Limb (tissue), 2 donors: ENCODE measurements around the gene HTT.

Experiments
- DNase-seq, 2 donors: peaks; one replicate each; pipeline ENCODE4 v3.0.0-alpha.2; 2016; ENCODE audit errors: extremely low spot score in 2 of 2

Gene HTT

DNA sequence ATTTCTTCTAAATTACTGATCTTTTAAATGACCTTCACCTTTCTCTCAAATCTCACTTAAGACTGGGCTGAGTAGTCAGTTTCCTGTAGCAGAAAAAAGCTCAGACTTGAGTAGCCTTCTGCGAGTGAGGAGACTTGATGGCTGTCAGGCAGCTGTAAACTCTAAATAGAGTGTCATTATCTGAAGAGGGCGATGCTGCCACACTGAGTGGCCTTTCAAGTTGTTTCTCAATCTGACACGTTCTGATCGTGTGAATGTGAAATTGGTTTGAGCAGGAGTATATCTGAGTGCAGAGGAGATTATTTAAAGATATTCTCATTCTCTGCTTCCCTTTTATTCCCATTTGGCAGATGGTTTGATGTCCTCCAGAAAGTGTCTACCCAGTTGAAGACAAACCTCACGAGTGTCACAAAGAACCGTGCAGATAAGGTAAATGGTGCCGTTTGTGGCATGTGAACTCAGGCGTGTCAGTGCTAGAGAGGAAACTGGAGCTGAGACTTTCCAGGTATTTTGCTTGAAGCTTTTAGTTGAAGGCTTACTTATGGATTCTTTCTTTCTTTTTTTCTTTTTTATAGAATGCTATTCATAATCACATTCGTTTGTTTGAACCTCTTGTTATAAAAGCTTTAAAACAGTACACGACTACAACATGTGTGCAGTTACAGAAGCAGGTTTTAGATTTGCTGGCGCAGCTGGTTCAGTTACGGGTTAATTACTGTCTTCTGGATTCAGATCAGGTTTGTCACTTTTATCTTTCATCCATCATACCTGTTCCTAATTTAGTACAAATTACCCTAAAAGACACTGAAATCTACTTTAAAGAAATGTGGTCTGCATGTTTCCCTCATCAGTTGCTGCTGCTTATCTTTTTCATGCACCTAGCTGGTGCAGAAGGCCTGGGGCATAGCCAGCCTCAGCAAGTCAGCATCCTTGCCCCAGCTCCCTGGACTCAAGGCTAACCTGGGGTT lies 100.2 kb downstream of the HTT start:
- DNase-seq, result no peak

- DNase-seq, result peak; percentile 3 to 50
Observed at GRCh38 chr4:3176367-3177229, 102.1 kb downstream of the HTT start.

DNA sequence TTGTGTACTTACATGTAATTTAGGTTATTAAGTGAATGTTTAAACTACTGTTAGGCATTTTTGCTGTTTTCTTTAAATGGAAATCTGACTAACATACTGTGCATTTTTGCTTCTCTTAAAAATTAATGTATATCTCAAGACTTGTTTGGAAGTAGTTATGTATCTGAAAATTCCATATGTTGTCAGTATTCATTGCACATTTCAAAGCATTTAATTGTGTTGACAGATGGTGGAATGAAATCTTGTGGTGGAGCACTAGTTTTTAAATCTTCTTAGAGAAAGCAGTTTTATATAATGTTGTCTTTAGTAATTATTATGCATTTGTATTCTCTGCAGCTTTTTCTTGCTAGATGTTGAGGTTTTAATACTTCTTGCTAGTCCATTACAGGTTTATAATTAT lies 102.9 kb downstream of the HTT start:
- no peak for DNase-seq

DNA sequence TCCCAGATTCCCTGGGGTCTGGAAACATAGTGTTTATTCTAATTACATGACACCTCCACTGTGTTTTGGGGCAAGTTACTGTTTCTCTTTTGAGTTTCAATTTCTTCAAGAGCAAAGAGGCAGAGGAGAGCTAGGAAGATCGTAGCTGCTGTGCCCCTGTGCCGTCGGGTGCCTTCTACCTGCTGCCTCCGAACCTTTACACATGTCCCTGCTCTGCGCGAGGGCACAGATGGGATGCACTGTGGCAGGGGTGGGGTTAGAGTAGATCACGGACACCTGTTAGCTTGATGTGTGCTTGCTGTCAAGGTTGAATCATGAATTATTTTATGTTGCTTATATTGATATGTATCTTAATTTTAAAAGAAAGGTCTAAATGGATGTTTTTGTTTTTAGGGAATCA lies 103.4 kb downstream of the HTT start:
- no peak for DNase-seq

DNA sequence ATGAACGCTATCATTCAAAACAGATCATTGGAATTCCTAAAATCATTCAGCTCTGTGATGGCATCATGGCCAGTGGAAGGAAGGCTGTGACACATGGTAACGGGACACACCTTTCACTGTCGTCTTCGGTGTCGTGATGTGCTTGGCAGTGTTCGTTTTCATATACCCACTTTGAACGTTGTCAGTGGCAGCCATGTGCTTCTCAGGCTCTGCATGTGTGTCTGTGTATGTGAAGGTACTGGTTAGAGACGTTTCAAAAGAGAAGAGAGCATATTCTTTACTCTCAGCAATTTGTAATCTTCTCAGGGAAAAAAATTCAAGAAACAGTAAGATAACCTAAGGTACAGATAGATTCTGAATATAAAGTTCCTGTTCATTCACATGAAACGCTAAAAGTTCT lies 103.9 kb downstream of the HTT start:
- DNase-seq, result no peak

- no peak for DNase-seq
Observed at GRCh38 chr4:3179126-3179706, 104.7 kb downstream of the HTT start.

DNA sequence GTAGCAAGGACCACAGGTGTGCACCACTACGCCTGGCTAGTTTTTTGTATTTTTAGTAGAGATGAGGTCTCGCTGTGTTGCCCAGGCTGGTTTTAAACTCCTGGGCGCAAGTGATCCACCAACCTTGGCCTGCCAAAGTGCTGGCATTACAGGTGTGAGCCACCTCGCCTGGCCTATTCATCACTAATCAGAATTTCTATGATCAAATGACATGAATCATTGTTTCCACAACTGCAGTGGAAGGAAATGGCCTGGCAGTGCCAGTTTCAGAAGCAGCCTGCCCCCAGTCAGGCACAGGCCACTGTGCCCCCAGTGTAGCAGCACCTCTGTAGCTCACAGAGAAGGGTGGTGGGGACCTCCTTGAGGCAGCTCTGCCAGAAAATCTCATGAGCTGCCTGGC lies 108.5 kb downstream of the HTT start:
- no peak for DNase-seq

DNA sequence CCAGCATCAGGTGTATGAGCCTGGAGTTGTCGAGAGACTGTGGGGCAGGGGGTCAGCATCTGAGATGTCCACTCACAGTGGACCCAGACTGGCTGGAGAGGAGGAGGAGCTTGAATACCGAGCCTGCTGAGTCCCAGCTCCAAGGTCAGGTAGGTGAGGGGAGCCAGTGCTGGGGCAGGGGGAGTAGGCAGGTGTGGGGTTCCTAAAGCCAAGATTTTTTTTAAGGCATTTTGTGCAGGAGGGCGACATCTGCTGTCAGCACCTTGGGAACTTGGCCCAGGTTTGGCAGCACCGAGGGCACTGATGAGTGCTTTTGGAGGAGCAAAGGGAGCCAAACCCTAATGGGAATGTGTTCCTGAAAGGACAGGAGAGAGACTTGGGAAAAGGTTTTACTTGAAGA lies 110.2 kb downstream of the HTT start:
- DNase-seq, result no peak

DNA sequence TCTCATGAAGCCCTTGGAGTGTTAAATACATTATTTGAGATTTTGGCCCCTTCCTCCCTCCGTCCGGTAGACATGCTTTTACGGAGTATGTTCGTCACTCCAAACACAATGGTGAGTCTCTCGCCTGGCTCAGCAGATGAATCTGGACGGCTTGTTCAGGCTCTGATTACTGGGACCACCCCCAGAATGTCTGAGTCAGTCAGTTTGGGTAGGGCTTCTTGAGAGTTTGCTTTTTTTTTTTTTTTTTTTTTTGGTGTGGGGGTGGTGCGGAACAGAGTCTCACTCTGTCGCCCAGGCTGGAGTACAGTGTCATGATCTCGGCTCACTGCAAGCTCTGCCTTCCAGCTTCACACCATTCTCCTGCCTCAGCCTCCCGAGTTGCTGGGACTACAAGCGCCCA lies 112.1 kb downstream of the HTT start:
- no peak for DNase-seq

DNA sequence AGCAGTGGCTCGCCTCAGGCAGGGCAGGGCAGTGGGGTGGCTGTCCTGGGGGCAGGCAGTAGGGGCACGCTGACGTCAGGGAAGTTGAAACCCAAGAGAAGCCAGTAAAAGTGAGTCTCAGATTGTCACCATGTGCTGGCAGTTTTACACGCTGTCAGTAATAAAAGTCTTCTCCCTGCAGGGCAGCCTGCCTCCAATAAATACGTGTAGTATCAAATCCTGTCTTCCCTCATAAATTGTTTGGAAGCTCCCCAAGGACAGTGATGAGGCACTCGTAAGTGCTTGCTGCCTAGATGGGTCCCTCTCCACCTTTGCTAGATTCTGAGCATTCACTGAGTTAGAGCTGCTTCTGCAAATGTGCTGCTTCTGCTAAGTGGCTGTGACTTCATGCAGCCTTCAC lies 113.6 kb downstream of the HTT start:
- no peak for DNase-seq

GRCh38 chr4:3189459-3189858 lies 115.0 kb downstream of the HTT start:
- DNase-seq, result no peak

DNA sequence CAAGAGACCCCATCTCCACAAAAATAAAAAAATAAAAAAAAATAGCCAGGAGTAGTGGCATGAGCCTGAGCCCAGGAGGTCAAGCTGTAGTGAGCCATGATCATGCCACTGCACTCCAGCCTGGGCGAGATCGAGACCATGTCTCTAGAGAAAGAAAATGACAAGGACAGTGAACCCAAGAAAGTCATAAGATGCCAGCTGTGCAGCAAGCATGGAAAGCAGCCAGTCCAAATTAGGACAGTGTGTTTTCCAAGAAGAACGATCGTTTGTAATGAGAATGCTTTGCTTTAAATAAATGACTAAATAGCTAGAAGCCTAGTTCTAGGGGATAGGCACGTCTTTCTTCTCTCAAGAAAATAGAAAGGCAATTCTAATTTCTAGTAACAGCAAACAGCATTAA lies 116.1 kb downstream of the HTT start:
- DNase-seq, result no peak

DNA sequence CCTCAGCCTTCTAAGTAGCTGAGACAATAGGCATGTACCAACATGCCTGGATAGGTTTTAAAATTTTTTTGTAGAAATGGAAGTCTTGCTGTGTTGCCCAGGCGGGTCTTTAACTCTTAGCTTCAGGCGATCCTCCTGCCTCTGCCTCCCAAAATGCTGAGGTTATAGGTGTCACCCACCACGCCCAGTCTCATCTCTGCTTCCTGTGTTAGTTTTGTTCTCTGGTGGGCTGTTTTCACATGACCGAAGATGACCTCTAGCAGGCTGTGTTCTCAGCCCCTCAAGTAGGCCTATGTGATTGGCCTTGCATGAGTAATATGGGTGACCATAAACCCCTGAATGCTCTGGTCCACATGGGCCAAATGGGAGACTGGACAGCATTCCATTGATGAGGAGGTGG lies 117.7 kb downstream of the HTT start:
- DNase-seq, result no peak

DNA sequence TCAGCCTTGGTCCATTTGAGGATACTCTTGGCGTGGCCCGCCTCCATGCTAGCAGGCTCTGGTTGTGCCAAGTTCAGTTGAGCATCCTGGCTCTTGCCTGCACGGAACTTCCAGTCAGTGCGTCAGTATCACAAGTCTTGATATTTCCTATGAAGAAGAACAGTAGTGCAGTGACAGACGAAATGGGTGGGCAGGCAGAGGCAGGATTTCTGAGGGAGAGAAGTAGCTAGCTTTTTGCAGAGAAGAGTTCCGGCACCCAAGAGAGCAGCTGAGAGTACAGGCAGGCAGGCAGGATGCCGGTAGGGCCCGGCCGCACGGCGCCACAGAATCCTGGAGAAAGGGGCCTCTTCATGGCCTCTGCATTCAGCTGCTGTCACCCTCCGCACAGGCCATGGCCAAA lies 118.3 kb downstream of the HTT start:
- no peak for DNase-seq

- DNase-seq, result peak in 1 of 2 donors; percentile 18
Observed at GRCh38 chr4:3193531-3194203, 119.2 kb downstream of the HTT start.

GRCh38 chr4:3196670-3197359 lies 122.3 kb downstream of the HTT start:
- no peak for DNase-seq

DNA sequence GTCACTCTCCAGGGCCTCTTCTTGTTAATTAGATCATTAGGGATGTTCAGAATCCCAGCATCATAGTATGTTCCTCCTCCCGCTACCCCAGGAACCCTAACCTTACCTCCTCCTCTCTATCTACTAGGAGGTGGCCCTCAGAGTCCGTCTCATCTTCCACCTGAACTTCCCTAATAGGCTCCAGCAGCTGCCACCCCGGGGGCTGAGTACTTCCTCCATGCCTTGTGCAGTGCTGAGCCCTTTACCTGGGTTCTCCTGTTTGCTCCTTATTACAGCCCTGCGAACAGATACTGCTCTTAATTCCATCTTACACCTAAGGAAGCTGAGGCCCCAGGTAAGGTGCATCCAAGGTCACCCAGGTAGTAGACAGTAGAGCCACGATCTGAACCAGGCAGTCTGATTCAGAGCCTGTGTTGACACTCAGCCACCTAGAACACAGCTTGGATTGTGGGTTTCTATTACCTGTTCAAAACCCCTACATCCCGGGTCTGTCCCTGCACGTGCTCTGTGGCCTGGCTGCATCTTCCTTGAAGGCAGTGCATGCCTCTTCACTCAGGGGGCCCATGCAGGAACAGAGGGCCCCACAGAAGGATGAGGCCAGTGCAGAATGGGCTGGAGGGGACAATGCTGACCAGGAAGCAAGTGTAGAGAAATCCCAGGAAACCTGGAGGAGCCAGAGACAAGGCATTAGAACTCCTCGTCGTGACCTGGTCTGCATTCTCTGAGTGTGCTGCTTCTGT lies 123.1 kb downstream of the HTT start:
- DNase-seq, result no peak

GRCh38 chr4:3198906-3199305 lies 124.4 kb downstream of the HTT start:
- DNase-seq, result no peak

DNA sequence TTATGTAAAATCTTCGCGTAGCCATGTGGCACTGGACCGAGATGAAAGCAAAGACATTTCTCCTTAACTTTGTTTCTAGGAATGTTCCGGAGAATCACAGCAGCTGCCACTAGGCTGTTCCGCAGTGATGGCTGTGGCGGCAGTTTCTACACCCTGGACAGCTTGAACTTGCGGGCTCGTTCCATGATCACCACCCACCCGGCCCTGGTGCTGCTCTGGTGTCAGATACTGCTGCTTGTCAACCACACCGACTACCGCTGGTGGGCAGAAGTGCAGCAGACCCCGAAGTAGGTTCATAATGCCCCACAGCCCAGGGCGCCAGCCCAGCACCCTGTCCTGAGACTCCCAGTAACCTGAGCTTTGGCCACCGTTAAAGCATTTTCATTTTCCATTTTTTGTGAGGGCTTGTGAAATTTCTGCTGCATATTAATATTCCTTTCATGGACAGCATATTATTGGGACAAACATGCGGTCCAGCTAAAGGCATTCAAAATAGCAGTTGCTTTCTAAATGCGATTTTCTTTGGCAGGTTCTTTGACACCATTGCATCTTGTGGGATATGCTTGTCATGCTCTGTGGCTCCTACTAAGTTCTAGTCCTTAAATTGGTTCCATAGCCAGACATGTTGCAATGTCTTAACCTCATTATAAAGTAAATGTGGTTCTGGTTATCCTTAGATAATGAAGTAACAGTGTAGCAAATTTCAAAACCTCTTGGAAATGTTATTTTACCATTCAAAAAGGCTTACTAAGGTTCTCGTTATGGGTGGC lies 125.4 kb downstream of the HTT start:
- DNase-seq, result peak in 1 of 2 donors; percentile 22
